DMS153 treated with DMSO at 0.1 percent for 48 hours (cell line): ENCODE results near the gene MMEL1.
"Not testable (repeated sequence)": the region's sequence is repeated elsewhere in the genome, so short reads cannot be mapped to it uniquely, and the experiment has no call there.

Experiments
- DNase-seq: peaks from one replicate; lab custom pipeline; 2025; ENCODE audit not compliant: unreplicated experiment; lab: John Stamatoyannopoulos, UW

The MMEL1 gene

GRCh38 chr1:2632561-2633361, at the start of gene MMEL1:
Gene MMEL1 (minus strand): TSS chr1:2633016. CDS start chr1:2629484, 3,532 bp downstream.
- DNase-seq = no peak

- DNase-seq = not testable (repeated sequence)
Measured at GRCh38 chr1:2676726-2677125, 43.9 kb upstream of the MMEL1 start.

GRCh38 chr1:2671656-2672055, 38.8 kb upstream of the MMEL1 start:
- not testable (repeated sequence) for DNase-seq

- not testable (repeated sequence) for DNase-seq
Measured at GRCh38 chr1:2659806-2660205, 27.0 kb upstream of the MMEL1 start.

- not testable (repeated sequence) for DNase-seq
Measured at GRCh38 chr1:2657909-2658308, 25.1 kb upstream of the MMEL1 start.

- not testable (repeated sequence) for DNase-seq
Measured at GRCh38 chr1:2657124-2657523, 24.3 kb upstream of the MMEL1 start.

- not testable (repeated sequence) for DNase-seq
Measured at GRCh38 chr1:2655598-2656434, 23.0 kb upstream of the MMEL1 start.

- not testable (repeated sequence) for DNase-seq
Measured at GRCh38 chr1:2654443-2654948, 21.7 kb upstream of the MMEL1 start.

GRCh38 chr1:2653741-2654442, 21.1 kb upstream of the MMEL1 start:
- DNase-seq = not testable (repeated sequence)

- not testable (repeated sequence) for DNase-seq
Measured at GRCh38 chr1:2652926-2653571, 20.2 kb upstream of the MMEL1 start.

- not testable (repeated sequence) for DNase-seq
Measured at GRCh38 chr1:2652152-2652925, 19.5 kb upstream of the MMEL1 start.

- DNase-seq = no peak
Measured at GRCh38 chr1:2650967-2651645, 18.3 kb upstream of the MMEL1 start.

GRCh38 chr1:2646837-2647236, 14.0 kb upstream of the MMEL1 start:
- DNase-seq = no peak

- DNase-seq = no peak
Measured at GRCh38 chr1:2645776-2646175, 13.0 kb upstream of the MMEL1 start.

- no peak for DNase-seq
Measured at GRCh38 chr1:2645143-2645542, 12.3 kb upstream of the MMEL1 start.

GRCh38 chr1:2644591-2645101, 11.8 kb upstream of the MMEL1 start:
- DNase-seq = no peak

GRCh38 chr1:2644171-2644570, 11.4 kb upstream of the MMEL1 start:
- no peak for DNase-seq

GRCh38 chr1:2643414-2644077, 10.7 kb upstream of the MMEL1 start:
- DNase-seq = no peak
